HG02678 (cell line): ENCODE measurements around the gene GPANK1.

Experiments
- ATAC-seq: cut with Tn5 transposase; IDR thresholded peaks from one replicate; pipeline ENCODE4 v1.9.1; 2021; ENCODE audit warnings: mild to moderate bottlenecking, moderate library complexity; ENCODE audit not compliant: unreplicated experiment

The GPANK1 gene

GRCh38 chr6:31642798-31643570, 21.8 kb downstream of the GPANK1 start:
- no peak for ATAC-seq

DNA sequence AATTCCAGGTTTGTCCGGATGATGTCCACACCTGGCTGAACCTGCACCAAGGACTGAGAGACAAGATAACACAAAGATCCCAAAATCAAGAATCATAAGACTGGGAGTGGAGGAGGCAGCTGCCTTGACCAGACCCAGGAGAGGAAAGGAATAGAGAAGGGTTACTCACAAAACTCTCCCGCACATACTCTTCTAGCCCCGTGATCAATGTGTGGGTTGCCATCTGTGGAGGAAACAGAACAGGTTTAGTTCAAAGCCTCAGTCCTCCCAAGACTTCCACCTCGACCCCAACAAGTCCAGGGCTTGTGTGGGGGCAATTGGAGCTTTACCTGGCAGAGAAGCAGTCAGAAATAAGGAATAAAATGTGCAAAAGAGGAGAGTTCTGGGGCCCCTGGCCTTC, 23.4 kb downstream of the GPANK1 start:
- ATAC-seq: no peak

- ATAC-seq: no peak
Measured at GRCh38 chr6:31640612-31641011, 24.2 kb downstream of the GPANK1 start.

GRCh38 chr6:31639449-31639861, 25.3 kb downstream of the GPANK1 start:
- no peak for ATAC-seq

GRCh38 chr6:31639043-31639442, 25.8 kb downstream of the GPANK1 start:
- ATAC-seq: no peak

- no peak for ATAC-seq
Measured at GRCh38 chr6:31636698-31637596, 27.9 kb downstream of the GPANK1 start.

- ATAC-seq: no peak
Measured at GRCh38 chr6:31634969-31635575, 29.7 kb downstream of the GPANK1 start.

- ATAC-seq: no peak
Measured at GRCh38 chr6:31634131-31634530, 30.7 kb downstream of the GPANK1 start.

DNA sequence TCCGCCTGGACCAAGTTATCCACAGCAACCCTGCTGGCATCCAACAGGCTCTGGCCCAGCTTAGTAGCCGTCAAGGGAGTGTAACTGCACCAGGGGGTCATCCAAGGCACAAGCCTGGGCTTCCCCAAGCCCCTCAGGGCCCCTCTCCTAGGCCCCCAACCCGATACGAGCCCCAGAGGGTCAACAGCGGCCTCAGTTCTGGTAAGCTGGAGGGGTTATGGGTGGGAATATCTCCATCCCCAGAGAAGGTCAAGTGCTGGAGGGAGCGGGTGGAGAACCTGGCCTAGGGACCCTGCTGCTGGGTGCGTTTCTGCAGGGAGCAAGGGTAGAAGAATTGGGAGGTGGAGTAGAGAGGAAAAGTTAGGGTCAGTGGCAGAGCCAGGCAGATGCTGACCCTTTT, 31.4 kb downstream of the GPANK1 start:
- no peak for ATAC-seq

DNA sequence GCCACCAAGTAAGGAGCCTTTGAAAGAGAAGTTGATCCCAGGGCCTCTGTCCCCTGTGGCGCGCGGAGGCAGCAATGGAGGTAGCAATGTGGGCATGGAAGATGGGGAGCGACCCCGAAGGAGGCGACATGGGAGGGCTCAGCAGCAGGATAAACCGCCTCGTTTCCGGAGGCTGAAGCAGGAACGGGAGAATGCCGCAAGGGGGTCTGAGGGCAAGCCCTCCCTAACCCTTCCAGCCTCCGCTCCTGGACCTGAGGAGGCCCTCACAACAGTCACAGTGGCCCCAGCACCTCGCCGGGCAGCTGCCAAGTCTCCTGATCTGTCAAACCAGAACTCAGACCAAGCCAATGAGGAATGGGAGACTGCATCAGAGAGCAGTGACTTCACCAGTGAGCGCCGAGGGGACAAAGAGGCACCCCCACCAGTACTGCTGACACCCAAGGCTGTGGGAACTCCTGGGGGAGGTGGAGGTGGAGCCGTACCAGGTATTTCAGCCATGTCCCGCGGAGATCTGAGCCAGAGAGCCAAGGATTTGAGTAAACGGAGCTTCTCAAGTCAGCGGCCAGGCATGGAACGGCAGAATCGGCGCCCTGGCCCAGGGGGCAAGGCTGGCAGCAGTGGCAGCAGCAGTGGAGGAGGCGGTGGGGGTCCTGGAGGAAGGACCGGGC, 32.4 kb downstream of the GPANK1 start:
- ATAC-seq: no peak

- ATAC-seq: no peak
Measured at GRCh38 chr6:31631681-31632278, 33.0 kb downstream of the GPANK1 start.

DNA sequence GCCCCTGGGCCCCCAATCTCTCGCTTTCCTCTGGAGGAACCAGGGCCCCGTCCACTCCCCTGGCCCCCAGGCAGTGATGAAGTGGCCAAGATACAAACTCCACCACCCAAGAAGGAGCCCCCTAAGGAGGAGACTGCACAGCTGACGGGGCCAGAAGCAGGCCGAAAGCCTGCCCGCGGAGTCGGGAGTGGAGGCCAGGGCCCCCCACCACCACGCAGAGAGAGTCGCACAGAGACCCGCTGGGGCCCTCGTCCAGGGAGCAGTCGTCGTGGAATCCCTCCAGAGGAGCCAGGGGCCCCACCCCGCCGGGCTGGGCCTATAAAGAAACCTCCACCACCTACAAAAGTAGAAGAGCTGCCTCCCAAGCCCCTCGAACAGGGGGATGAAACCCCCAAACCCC, 33.6 kb downstream of the GPANK1 start:
- no peak for ATAC-seq

- no peak for ATAC-seq
Measured at GRCh38 chr6:31630177-31630934, 34.4 kb downstream of the GPANK1 start.

- no peak for ATAC-seq
Measured at GRCh38 chr6:31629014-31629413, 35.8 kb downstream of the GPANK1 start.

DNA sequence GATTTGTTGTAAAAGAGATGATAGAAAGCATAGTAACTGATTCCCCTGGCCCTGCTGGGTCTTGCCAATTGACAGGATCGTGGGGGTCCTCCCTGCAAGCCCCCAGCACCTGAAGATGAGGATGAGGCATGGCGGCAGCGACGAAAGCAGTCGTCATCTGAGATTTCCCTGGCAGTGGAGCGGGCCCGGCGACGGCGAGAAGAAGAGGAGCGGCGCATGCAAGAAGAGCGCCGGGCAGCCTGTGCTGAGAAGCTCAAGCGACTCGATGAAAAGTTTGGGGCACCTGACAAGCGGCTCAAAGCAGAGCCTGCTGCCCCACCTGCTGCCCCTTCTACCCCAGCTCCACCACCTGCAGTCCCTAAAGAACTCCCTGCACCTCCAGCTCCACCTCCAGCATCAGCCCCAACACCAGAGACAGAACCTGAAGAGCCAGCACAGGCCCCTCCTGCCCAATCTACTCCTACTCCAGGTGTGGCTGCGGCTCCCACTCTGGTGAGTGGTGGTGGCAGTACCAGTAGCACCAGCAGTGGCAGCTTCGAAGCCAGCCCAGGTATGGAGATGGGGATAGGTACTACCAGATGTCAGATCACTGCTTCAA, 37.0 kb downstream of the GPANK1 start:
- no peak for ATAC-seq

- ATAC-seq: no peak
Measured at GRCh38 chr6:31626952-31627351, 37.8 kb downstream of the GPANK1 start.

- ATAC-seq: no peak
Measured at GRCh38 chr6:31624070-31624469, 40.7 kb downstream of the GPANK1 start.

GRCh38 chr6:31622684-31623091, 42.1 kb downstream of the GPANK1 start:
- no peak for ATAC-seq

DNA sequence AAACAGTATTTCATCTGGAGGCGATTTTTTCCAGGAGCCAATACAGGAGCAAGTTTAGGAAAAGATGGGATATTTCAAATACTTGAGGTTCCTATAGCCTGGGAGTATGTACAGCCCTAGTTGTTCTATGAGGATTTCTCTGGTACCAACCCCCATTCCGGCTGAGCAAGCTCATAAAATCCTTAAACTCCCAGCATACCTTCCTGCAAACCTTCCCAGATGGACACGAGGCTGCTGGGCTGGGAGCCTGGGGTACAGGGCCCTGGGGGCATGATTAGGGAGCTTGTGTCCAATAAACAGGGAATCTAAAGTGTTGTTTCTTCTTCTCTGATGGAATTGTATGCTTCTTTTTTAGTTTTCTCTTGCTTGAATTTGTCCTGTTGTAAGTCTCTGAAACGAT, 42.8 kb downstream of the GPANK1 start:
- ATAC-seq: no peak
